CD4-positive, alpha-beta T cell treated with Interleukin-1 beta for 1 hour (primary cell): ENCODE measurements around the gene SUN3.

Source experiments
- DNase-seq, 2 donors: peaks; one replicate each; pipeline ENCODE4 v3.0.0-alpha.2; 2020 to 2022

SUN3 gene

DNA sequence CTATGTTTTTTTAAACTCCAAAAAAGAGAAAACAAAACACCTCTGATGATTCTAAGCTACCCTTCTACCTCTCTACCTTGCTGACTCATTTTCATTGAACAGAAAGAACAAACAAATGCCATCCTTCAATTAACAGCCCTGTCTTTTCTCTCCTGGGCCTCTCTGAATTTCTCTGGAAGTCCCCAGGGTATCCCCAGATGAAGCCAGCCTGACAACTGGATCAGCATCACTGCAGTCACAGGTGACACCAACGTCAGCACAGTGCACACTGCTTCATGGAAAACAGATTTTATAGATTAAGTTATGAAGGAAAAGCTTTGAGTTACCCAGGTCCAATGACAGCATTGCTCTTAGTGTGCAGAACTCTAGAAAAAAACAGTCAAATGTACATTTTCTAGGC lies 55.2 kb downstream of the SUN3 start:
- DNase-seq: no peak

DNA sequence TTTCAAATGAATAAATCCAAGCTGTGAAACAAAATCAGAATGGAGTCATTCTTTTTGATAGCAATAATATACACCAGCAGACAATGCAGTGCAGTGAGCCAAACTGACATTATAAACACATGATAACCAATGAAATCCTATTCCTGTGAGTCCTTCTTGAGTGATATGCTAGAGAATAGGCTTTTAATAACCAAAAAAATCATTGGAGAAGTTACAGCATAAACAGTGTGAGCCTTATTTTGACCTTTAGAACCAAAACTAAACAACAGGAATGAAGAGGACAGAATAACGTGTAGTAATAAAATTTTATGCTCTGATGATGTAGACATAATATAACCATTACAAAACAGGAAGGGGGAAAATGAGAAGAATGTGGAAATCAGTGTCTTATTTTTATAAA lies 58.1 kb downstream of the SUN3 start:
- DNase-seq: no peak

GRCh38 chr7:47968847-47969774 lies 59.8 kb downstream of the SUN3 start:
- peak; percentile 45 to 49 for DNase-seq

DNA sequence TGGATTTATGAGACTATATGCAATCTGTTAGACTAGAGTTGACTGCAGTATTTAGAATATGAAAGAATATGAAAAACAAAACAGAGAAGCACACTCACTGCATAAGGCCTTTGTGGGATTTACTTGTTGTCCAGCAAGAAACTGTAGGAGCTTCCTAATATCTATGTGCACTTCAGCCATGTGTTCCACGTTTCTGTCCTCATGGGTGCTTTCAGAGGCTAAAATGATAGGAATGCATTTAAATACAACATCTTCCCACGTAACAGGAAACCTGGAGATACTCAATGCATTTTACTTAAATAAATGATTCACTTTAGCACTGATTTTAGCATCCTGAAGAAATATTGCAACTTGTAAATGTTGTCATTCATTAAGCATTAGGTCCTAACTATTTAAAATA lies 61.2 kb downstream of the SUN3 start:
- DNase-seq: no peak

- no peak for DNase-seq
Measured at GRCh38 chr7:47967123-47967522, 61.8 kb downstream of the SUN3 start.

- DNase-seq: no peak
Measured at GRCh38 chr7:47965456-47965855, 63.5 kb downstream of the SUN3 start.

DNA sequence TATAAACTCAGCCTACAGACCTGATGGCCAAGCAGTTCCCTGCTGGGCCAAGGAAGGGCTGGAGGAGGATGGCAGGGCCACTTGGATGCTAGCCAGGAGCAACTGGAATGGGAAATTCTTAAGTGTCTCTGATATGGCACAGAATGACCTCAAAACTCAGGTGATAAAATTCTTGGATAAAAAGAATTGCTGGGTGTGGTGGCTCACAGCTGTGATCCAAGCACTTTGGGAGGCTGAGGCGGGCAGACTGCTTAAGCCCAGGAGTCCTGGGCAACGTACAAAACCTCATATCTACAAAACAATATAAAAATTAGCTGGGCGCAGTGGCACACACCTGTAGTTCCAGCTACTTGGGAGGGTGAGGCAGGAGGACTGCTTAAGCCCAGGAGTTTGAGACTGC lies 66.6 kb downstream of the SUN3 start:
- DNase-seq: no peak

DNA sequence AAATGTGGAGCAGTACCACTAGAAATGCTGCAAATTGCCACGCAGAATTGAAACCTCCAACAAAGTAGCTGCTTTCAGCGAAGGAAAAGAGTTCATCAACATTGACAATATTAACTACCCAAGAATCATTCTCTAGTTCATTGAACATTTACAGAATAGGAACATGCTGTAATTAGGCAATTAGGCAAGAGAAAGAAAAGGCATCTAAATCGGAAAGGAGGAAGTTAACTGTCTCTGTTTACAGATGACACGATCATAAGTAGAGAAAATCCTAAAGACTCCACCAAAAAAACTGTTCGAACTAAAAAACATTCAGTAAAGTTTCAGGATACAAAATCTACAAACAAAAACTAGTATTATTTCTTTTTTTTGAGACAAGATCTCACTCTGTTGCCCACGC lies 71.8 kb downstream of the SUN3 start:
- DNase-seq: no peak

DNA sequence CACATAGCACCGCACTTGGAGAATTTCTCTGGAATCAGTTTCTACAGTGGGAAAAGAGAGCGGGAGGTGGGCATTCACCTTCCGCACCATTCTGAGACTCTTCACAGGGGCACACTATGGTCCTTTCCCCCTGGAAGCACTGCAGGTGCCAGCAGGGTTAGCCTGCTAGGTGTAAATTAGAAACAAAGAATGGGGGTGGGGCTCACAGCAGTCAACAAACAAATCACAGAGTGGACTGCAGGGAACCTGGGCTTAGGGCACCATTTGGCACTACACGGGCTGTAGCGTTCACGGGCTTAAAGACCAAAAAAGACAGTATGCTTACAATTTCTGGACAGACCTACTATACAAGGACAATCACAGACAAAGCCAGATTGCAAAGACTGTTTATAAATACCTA lies 72.7 kb downstream of the SUN3 start:
- DNase-seq: no peak

DNA sequence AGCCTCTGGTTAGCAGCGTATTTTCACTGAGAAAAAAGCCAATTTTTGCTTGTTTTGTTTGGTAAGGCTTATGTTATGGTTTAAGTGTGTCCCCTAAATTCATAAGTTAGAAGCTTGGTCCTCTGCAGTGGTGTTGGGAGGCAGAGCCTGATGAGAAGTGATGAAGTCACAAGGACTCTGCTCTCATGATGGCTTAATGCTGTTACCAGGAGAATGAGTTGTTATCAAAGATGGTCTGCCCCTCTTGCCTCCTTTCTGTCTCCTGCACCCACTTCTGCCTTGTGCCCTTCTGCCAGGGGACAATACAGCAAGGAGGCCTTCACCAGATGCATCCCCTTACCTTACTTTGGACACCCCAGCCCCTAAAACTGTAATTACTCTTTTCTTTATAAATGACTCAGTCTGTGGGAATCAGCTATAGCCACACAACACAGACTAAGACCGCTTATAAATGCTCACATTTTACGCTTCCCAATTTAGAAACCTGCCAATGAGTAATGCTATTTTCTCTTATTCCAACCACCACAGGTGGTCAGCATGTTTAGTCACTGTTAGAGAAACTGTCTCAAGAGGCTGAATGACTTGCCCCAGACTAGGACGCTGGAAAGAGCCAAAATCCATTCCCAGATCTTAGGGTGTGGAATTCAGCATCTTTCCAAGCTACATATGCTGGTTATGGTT lies 74.5 kb downstream of the SUN3 start:
- DNase-seq: no peak

DNA sequence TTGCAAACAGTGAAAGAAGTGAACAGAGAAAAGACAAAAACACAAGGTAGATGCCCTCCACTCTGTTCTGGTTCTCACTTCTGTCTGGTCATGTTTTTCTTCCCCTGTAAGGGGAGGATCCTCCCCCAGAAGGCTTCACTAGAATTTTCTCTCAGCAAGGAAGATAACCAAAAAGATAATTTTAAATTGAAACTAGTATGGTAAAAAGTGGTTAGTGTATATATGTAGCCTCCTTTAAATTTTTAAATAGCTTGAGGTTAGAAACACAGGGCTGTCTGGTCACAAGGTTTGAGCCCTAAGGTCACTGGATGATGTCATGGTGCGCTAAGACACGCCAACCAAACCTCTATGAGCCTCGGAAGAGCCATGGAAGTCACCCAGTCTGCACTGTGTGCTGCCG lies 75.1 kb downstream of the SUN3 start:
- no peak for DNase-seq

DNA sequence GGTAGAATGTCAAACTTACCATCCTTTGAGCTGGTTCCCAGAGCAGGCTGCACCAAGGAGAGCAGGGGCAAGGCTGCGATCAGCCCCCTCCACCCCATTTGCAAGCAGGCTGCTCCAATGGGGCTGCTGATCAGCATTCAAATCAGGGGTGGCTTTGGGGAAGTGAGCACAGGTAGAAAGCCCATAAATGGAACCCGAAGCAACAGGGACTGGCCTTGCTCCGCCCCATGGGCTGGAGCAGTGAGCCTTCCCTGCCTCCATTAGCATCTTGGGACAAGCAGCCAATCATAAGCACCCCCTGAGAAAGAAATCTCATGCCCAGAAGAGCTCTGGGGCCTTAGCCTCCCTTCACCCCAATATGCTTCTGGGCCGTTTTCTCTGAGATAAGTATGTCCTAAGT lies 76.7 kb downstream of the SUN3 start:
- no peak for DNase-seq

GRCh38 chr7:47951374-47951773 lies 77.5 kb downstream of the SUN3 start:
- no peak for DNase-seq

- no peak for DNase-seq
Measured at GRCh38 chr7:47950714-47951113, 78.2 kb downstream of the SUN3 start.

DNA sequence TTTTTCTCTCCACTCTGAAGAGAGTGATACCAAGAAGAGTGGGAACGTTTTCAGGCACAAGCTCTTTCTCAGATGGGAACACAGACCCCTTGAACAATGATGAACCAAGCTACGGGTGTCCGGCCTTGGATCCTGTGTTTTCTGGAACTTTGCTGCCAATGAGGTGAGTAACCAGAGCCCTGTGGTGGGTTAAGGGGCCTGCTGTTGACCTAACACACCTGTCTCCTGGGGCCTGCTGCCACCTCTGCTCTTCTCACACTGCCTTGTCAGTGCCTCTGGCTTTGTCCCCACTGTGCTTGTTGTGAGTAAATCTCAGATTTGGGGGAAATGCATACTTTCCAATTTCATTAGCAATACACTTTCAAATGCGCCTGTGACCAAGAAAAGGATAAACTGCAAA lies 79.2 kb downstream of the SUN3 start:
- DNase-seq: no peak

DNA sequence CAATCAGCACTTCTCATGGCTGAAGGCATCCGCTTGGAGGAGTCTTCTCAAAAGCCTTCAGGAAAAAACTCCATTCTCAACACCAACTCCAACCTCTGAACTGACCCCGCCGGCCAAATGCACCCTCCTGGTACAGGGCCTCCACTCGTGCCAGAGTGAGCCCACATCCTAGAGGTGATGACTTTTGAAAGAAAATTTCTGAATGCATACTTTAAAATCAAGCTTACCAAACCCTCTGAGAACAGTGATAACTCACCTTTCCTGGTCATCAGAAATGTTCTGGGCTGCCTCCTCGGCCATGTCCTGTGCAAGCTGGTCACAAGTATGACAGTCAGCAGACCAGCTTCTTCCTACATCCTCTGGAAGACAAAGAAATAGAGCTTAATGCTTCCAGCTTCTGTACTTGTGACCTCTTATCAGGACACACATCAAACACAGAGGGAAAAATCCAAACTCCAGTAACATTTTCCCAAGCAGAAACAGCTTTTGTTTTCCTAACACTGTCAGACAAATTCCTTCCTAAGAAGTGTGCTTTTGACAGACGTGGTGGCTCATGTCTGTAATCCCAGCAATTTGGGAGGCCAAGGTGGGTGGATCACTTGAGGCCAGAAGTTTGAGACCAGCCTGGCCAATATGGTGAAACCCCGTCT lies 80.6 kb downstream of the SUN3 start, which contains the start of gene PKD1L1:
PKD1L1 (minus strand) TSS at position 326 of the 650 bp plus-strand sequence; CDS start at position 300, 26 bp downstream.
- DNase-seq: no peak

DNA sequence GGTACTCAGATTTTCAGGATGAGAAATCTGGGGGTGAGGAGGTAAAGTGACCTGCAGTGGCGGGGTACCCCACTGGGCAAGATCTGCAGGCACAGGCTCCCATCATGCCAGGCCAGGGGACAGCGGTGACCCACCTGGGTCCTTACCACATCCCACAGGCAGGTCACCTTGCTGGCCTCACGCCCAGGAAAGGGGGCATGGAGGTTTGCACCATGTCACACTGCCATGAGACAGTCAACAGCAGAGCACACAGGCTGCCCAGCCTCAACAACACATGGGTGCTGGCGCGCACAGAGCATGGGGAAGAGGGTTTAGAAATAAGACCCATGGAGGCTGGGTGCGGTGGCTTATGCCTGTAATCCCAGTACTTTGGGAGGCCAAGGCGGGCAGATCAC lies 81.6 kb downstream of the SUN3 start:
- no peak for DNase-seq

GRCh38 chr7:47946581-47947354 lies 82.1 kb downstream of the SUN3 start:
- DNase-seq: no peak

- peak; percentile 52 to 68 for DNase-seq
Measured at GRCh38 chr7:47945261-47946015, 83.5 kb downstream of the SUN3 start.

GRCh38 chr7:47944536-47945260 lies 84.2 kb downstream of the SUN3 start:
- no peak for DNase-seq
